ACC112 (cell line): ENCODE results near the gene NTM.

Experiments
- H2AFZ ChIP-seq: fragments of 200-600 bp; sonication (generic); one replicate; pipeline ENCODE4 v1.6.0; 2017; ENCODE audit warnings: antibody characterized with exemption, low read length; ENCODE audit not compliant: unreplicated experiment
- H3K27ac ChIP-seq: fragments of 200-600 bp; sonication (generic); 2 replicates; pipeline ENCODE4 v1.5.1; 2014; ENCODE audit warnings: low read depth, mild to moderate bottlenecking, antibody characterized with exemption, low read length, moderate library complexity
- H3K27me3 ChIP-seq: fragments of 200-600 bp; sonication (generic); 2 replicates; pipeline ENCODE4 v1.6.1; 2014; ENCODE audit warnings: mild to moderate bottlenecking, antibody characterized with exemption, low read length, moderate library complexity, mixed read lengths; ENCODE audit not compliant: insufficient read depth
- H3K36me3 ChIP-seq: fragments of 200-600 bp; sonication (generic); 2 replicates; pipeline ENCODE4 v1.6.1; 2016; ENCODE audit warnings: mild to moderate bottlenecking, antibody characterized with exemption, low read length, moderate library complexity, mixed read lengths; ENCODE audit not compliant: insufficient read depth
- H3K4me1 ChIP-seq: fragments of 200-600 bp; sonication (generic); one replicate; pipeline ENCODE4 v1.6.1; 2016; ENCODE audit warnings: low read length, mixed read lengths; ENCODE audit not compliant: insufficient read depth, unreplicated experiment, control insufficient read depth
- H3K4me3 ChIP-seq: fragments of 200-600 bp; sonication (generic); 2 replicates; pipeline ENCODE4 v1.5.1; 2014; ENCODE audit warnings: mild to moderate bottlenecking, low read depth, low read length
- H3K79me2 ChIP-seq: fragments of 200-600 bp; sonication (generic); one replicate; pipeline ENCODE4 v1.6.0; 2016; ENCODE audit warnings: low read length; ENCODE audit not compliant: control insufficient read depth, unreplicated experiment, insufficient read depth

NTM gene

GRCh38 chr11:131811383-131811782, 441.0 kb downstream of the NTM start:
- H3K27me3 ChIP-seq, result peaks cover 39% of the 10 kb centered on the region
- H3K79me2 ChIP-seq, result no peaks in the 10 kb centered on the region
- H3K4me3 ChIP-seq, result no peak overlapping the region
- H3K36me3 ChIP-seq, result no peaks in the 10 kb centered on the region
- H3K27ac ChIP-seq, result no peak overlapping the region
- no peak overlapping the region for H2AFZ ChIP-seq
- H3K4me1 ChIP-seq, result peaks cover 4% of the 10 kb centered on the region

- H3K4me1 ChIP-seq, result peaks cover 4% of the 10 kb centered on the region
- no peaks in the 10 kb centered on the region for H3K36me3 ChIP-seq
- no peaks in the 10 kb centered on the region for H3K79me2 ChIP-seq
- H3K27me3 ChIP-seq, result peaks cover 29% of the 10 kb centered on the region
- no peak overlapping the region for H3K27ac ChIP-seq
- no peak overlapping the region for H2AFZ ChIP-seq
- H3K4me3 ChIP-seq, result no peak overlapping the region
These were observed 443.7 kb downstream of the NTM start for GRCh38 chr11:131814108-131814507.

- no peaks in the 10 kb centered on the region for H3K79me2 ChIP-seq
- H2AFZ ChIP-seq, result no peak overlapping the region
- H3K4me3 ChIP-seq, result no peak overlapping the region
- H3K36me3 ChIP-seq, result no peaks in the 10 kb centered on the region
- peaks cover 18% of the 10 kb centered on the region; the same call in 1 of the 2 replicates for H3K27me3 ChIP-seq
- no peak overlapping the region for H3K27ac ChIP-seq
- H3K4me1 ChIP-seq, result peaks cover 4% of the 10 kb centered on the region
These were observed 445.2 kb downstream of the NTM start for GRCh38 chr11:131815590-131815989.

DNA sequence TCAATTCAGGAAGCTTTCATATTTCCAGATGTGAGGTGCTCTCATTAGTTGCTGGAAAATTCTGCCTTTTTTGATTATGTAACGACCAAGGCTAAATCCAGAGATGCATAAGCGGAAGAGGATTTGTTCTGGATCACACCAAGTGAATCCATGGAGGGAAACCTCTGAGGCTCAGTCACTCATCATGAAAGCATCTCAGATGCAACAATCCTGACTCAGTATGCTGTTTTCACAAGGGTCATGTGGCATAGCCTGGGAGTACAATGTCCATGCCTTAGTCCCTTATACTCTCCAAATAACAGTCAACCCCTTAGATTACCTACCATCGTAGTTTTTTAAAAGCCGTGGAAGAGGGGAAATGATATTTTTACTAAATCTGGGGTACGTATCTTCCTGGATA, 445.6 kb downstream of the NTM start:
- Histone ChIP-seq H2AFZ (no peak overlapping the region), H3K27ac (no peak overlapping the region), H3K27me3 (peaks cover 23% of the 10 kb centered on the region; the same call in 1 of the 2 replicates), H3K36me3 (no peaks in the 10 kb centered on the region), H3K4me3 (no peak overlapping the region), H3K79me2 (no peaks in the 10 kb centered on the region), H3K4me1 (peaks cover 4% of the 10 kb centered on the region)

GRCh38 chr11:131817687-131818188, 447.3 kb downstream of the NTM start:
- no peak overlapping the region for H3K27ac ChIP-seq
- peaks cover 37% of the 10 kb centered on the region for H3K27me3 ChIP-seq
- no peaks in the 10 kb centered on the region for H3K79me2 ChIP-seq
- no peaks in the 10 kb centered on the region for H3K36me3 ChIP-seq
- H3K4me1 ChIP-seq, result no peaks in the 10 kb centered on the region
- H2AFZ ChIP-seq, result no peak overlapping the region
- no peak overlapping the region for H3K4me3 ChIP-seq

GRCh38 chr11:131819865-131820264, 449.4 kb downstream of the NTM start:
- H3K79me2 ChIP-seq, result no peaks in the 10 kb centered on the region
- H3K4me1 ChIP-seq, result no peaks in the 10 kb centered on the region
- H3K27me3 ChIP-seq, result peaks cover 43% of the 10 kb centered on the region
- no peak overlapping the region for H3K27ac ChIP-seq
- H3K4me3 ChIP-seq, result no peak overlapping the region
- no peak overlapping the region for H2AFZ ChIP-seq
- H3K36me3 ChIP-seq, result no peaks in the 10 kb centered on the region

- H3K4me1 ChIP-seq, result no peaks in the 10 kb centered on the region
- H3K79me2 ChIP-seq, result no peaks in the 10 kb centered on the region
- H3K36me3 ChIP-seq, result no peaks in the 10 kb centered on the region
- peaks cover 60% of the 10 kb centered on the region for H3K27me3 ChIP-seq
- H3K4me3 ChIP-seq, result no peak overlapping the region
- H3K27ac ChIP-seq, result no peak overlapping the region
- H2AFZ ChIP-seq, result no peak overlapping the region
These were observed 452.1 kb downstream of the NTM start for GRCh38 chr11:131822506-131822905.

- Histone ChIP-seq H2AFZ (no peak overlapping the region), H3K4me1 (no peaks in the 10 kb centered on the region), H3K36me3 (no peaks in the 10 kb centered on the region), H3K27ac (no peak overlapping the region), H3K27me3 (peaks cover 60% of the 10 kb centered on the region), H3K4me3 (no peak overlapping the region), H3K79me2 (no peaks in the 10 kb centered on the region)
These were observed 453.4 kb downstream of the NTM start for GRCh38 chr11:131823772-131824171.

GRCh38 chr11:131824771-131825170, 454.4 kb downstream of the NTM start:
- Histone ChIP-seq H2AFZ (no peak overlapping the region), H3K4me3 (no peak overlapping the region), H3K79me2 (no peaks in the 10 kb centered on the region), H3K27me3 (peaks cover 60% of the 10 kb centered on the region), H3K36me3 (no peaks in the 10 kb centered on the region), H3K4me1 (no peaks in the 10 kb centered on the region), H3K27ac (no peak overlapping the region)

- Histone ChIP-seq H3K36me3 (no peaks in the 10 kb centered on the region), H3K27me3 (peaks cover 52% of the 10 kb centered on the region), H3K27ac (no peak overlapping the region), H2AFZ (no peak overlapping the region), H3K79me2 (no peaks in the 10 kb centered on the region), H3K4me1 (no peaks in the 10 kb centered on the region), H3K4me3 (no peak overlapping the region)
These were observed 457.0 kb downstream of the NTM start for GRCh38 chr11:131827430-131827829.

DNA sequence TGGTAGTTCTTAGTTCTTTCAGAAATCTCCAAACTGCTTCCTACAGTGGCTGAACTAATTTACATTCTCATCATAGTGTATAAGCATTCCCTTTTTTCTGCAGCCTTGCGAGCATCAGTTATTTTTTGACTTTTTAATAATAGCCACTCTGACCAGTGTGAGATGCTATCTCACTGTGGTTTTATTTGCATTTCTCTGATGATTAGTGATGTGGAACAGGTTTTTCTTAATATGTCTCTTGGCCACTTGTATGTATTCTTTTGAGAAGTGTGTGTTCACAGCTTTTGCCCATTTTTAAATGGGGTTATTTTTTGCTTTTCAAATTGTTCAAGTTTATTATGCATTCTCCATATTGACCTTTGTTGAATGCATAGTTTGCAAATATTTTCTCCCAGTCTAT, 459.3 kb downstream of the NTM start:
- H3K4me1 ChIP-seq, result no peaks in the 10 kb centered on the region
- peaks cover 31% of the 10 kb centered on the region for H3K27me3 ChIP-seq
- no peak overlapping the region for H3K4me3 ChIP-seq
- H3K36me3 ChIP-seq, result no peaks in the 10 kb centered on the region
- no peak overlapping the region for H2AFZ ChIP-seq
- H3K79me2 ChIP-seq, result no peaks in the 10 kb centered on the region
- no peak overlapping the region for H3K27ac ChIP-seq
